GM23248 (cell line): Measurements from ENCODE around the gene RBM28. TPM values are rescaled to one million over a fixed set of nuclear protein-coding genes. Genes with fewer than 3 reads are reported as not detected.

Source experiments
- DNase-seq: peaks from one replicate; pipeline ENCODE4 v3.0.0-alpha.2; 2015
- H2AFZ ChIP-seq: fragments of 200-600 bp; sonication (generic); 2 replicates; pipeline ENCODE4 v1.6.1; 2016; ENCODE audit warnings: antibody characterized with exemption
- H3F3A ChIP-seq: fragments of 200-600 bp; sonication (generic); 2 replicates; pipeline ENCODE4 v1.6.1; 2016; ENCODE audit warnings: mild to moderate bottlenecking, antibody characterized with exemption, mixed run types; ENCODE audit not compliant: insufficient read depth
- H3K27ac ChIP-seq: fragments of 200-600 bp; sonication (generic); 2 replicates; pipeline ENCODE4 v1.5.1; 2016; ENCODE audit warnings: mild to moderate bottlenecking
- H3K27me3 ChIP-seq: fragments of 200-600 bp; sonication (generic); replicated peaks from 2 replicates; pipeline ENCODE4 v1.6.1; 2016; ENCODE audit warnings: mild to moderate bottlenecking; ENCODE audit not compliant: insufficient read depth
- H3K36me3 ChIP-seq: fragments of 200-600 bp; sonication (generic); 2 replicates; pipeline ENCODE4 v1.6.1; 2016; ENCODE audit warnings: low read depth, mild to moderate bottlenecking
- H3K4me1 ChIP-seq: fragments of 200-600 bp; sonication (generic); 2 replicates; pipeline ENCODE4 v1.6.1; 2016; ENCODE audit warnings: mild to moderate bottlenecking; ENCODE audit not compliant: insufficient read depth
- H3K4me2 ChIP-seq: fragments of 200-600 bp; sonication (generic); one replicate; pipeline ENCODE4 v1.6.1; 2016; ENCODE audit warnings: mild to moderate bottlenecking; ENCODE audit not compliant: unreplicated experiment
- H3K4me3 ChIP-seq: fragments of 200-600 bp; sonication (generic); 2 replicates; pipeline ENCODE4 v1.5.1; 2016; ENCODE audit warnings: mild to moderate bottlenecking
- H3K79me2 ChIP-seq: fragments of 200-600 bp; sonication (generic); 2 replicates; pipeline ENCODE4 v1.6.1; 2016; ENCODE audit warnings: mild to moderate bottlenecking; ENCODE audit not compliant: insufficient read depth
- H3K9ac ChIP-seq: fragments of 200-600 bp; sonication (generic); 2 replicates; pipeline ENCODE4 v1.6.1; 2016; ENCODE audit warnings: mild to moderate bottlenecking
- H3K9me2 ChIP-seq: fragments of 200-600 bp; sonication (generic); 2 replicates; pipeline ENCODE4 v1.6.1; 2016; ENCODE audit warnings: mixed run types, mild to moderate bottlenecking, moderate library complexity; ENCODE audit not compliant: insufficient read depth
- H3K9me3 ChIP-seq: fragments of 200-600 bp; sonication (generic); one replicate; pipeline ENCODE4 v1.6.1; 2017; ENCODE audit warnings: low read depth
- H4K20me1 ChIP-seq: fragments of 200-600 bp; sonication (generic); 2 replicates; pipeline ENCODE4 v1.6.0; 2016; ENCODE audit not compliant: insufficient read depth
- EZH2 ChIP-seq: fragments of 200-600 bp; sonication (generic); IDR thresholded peaks from 2 replicates; pipeline ENCODE4 v1.6.1; 2018; ENCODE audit warnings: antibody characterized with exemption, mild to moderate bottlenecking; ENCODE audit not compliant: insufficient read depth, poor library complexity, severe bottlenecking
- EZH2phosphoT487 ChIP-seq: fragments of 200-600 bp; sonication (generic); IDR thresholded peaks from 2 replicates; pipeline ENCODE4 v1.6.1; 2018; ENCODE audit warnings: antibody characterized with exemption, moderate library complexity, mild to moderate bottlenecking, low read depth; ENCODE audit not compliant: insufficient read depth
- whole genome bisulfite sequencing, 2 experiments: methylation state at CpG; one replicate each; pipeline ENCODE4 v1.1.6; 2015 to 2017; ENCODE audit warnings: low lambda C conversion rate in 2 of 2, low coverage in 1 of 2; ENCODE audit errors: missing lambda C conversion rate in 2 of 2; 5-methylcytosine and 5-hydroxymethylcytosine counted together
- in situ Hi-C: fragments of 300-500 bp; cut with MboI; formaldehyde crosslinking; loops from 2 replicates; pipeline ENCODE4 v1.15.0; 2020
- polyA plus RNA-seq: library from polyadenylated mRNA; unstranded; fragments of >200 nt; fragmentation: Nextera tagmentation; extraction: Ambion mirVana; gene quantifications from 2 replicates; pipeline ENCODE4 v1.2.1, GENCODE V29; 2016
- total RNA-seq: library from RNA; depleted of rRNA; stranded (reverse); fragments of >200 nt; shearing (Covaris generic); gene quantifications from 2 replicates; pipeline ENCODE4 v1.2.3, GENCODE V29; 2014

RBM28 gene
- total and polyA plus RNA-seq, 2 experiments from 2014 or later: 18.9 to 25.7 TPM

- Histone ChIP-seq H3K9ac (no peak overlapping the region), H3K27me3 (no peaks in the 10 kb centered on the region), H2AFZ (no peak overlapping the region), H3K27ac (no peak overlapping the region), H3K4me2 (no peak overlapping the region), H3F3A (peaks cover 10% of the 10 kb centered on the region; the same call in 1 of the 2 replicates), H3K9me2 (no peaks in the 10 kb centered on the region), H3K4me3 (no peak overlapping the region), H3K4me1 (peaks cover 14% of the 10 kb centered on the region), H4K20me1 (no peaks in the 10 kb centered on the region), H3K79me2 (no peaks in the 10 kb centered on the region), H3K36me3 (no peaks in the 10 kb centered on the region), H3K9me3 (no peaks in the 10 kb centered on the region)
- in situ Hi-C loops: no loop called here
- TF ChIP-seq EZH2phosphoT487 (no peak), EZH2 (no peak)
- no peak for DNase-seq
- 66 to 76% methylated on average over 2 of the region's 2 CpGs for WGBS, 2 experiments
These were observed 79.2 kb downstream of the RBM28 start for GRCh38 chr7:128264477-128264876.

DNA sequence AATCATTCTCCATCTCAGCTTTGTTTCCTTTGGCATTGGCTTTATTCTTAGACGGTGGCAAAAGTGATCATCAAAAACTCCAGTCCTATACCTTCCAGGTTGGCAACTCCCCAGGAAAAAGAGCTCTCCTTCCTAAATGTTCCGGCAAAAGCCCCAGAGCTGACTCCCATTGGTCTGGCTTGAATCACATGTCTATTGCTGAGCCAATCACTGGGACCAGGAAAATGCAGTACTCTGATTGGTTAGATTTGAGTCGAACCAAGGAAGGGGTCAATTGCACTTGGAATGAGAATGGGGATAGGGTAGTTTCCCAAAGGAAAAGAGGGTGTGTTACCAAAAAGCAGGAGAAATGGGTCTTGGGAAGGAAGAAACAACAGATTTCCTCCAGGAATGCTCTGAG is 80.3 kb downstream of the RBM28 start:
- no peaks in the 10 kb centered on the region for H3K36me3 ChIP-seq
- no peak overlapping the region for H3K4me3 ChIP-seq
- no peak overlapping the region for H3K27ac ChIP-seq
- H2AFZ ChIP-seq: no peak overlapping the region
- no peak for DNase-seq
- 41 to 45% methylated on average over 3 of the region's 3 CpGs for WGBS, 2 experiments
- H3K4me1 ChIP-seq: peaks cover 14% of the 10 kb centered on the region
- no peaks in the 10 kb centered on the region for H3K9me3 ChIP-seq
- H3K4me2 ChIP-seq: no peak overlapping the region
- no peaks in the 10 kb centered on the region for H4K20me1 ChIP-seq
- no peaks in the 10 kb centered on the region for H3K79me2 ChIP-seq
- in situ Hi-C loops: no loop called here
- H3K27me3 ChIP-seq: no peaks in the 10 kb centered on the region
- H3K9me2 ChIP-seq: no peaks in the 10 kb centered on the region
- peaks cover 10% of the 10 kb centered on the region; the same call in 1 of the 2 replicates for H3F3A ChIP-seq
- TF ChIP-seq EZH2phosphoT487 (no peak), EZH2 (no peak)
- H3K9ac ChIP-seq: no peak overlapping the region

DNA sequence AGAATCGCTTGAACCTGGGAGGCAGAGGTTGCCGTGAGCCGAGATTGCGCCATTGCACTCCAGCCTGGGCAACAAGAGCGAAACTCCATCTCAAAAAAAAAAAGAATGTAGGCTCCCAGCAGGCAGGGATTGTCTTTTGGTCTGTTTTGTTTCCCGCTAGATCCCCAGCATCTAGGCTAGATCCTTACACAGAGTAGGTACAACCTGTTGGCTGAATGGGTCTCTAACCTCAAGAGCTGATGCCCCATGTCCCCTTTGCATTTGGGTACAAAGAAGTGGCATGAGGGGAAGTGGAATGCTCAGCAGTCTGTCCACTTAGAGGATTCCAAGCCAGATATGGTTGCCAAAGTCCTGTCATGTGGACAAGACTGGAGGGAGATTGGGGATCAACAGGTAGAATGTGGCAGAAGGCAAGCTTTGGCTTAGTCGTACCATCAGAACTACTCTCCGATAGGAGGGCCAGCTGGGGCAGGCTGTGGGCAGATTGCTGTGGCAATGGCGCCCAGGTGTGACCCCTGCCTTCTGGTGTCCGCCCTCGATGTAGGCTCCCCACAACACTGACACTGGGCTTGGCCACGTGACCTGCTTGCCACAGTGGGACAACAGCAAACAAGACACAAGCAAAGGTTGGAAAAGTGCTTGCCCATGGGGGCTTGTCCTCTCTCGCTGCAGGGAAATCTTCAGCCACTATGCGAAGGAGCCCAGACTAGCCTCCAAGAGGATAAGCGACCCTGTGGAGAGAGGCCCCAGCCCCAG is 81.3 kb downstream of the RBM28 start:
- 67% methylated on average over 15 of the region's 15 CpGs for WGBS, 2 experiments
- H2AFZ ChIP-seq: no peak overlapping the region

GRCh38 chr7:128260069-128260795 is 83.5 kb downstream of the RBM28 start:
- H3K27me3 ChIP-seq: no peaks in the 10 kb centered on the region
- WGBS, 2 experiments: 73 to 75% methylated on average over 12 of the region's 12 CpGs
- in situ Hi-C loops: no loop called here

More for the DNA sequence above, 81.3 kb downstream of the RBM28 start:
- Histone ChIP-seq H3K4me1 (peaks cover 9% of the 10 kb centered on the region), H3K79me2 (no peaks in the 10 kb centered on the region), H3K27me3 (no peaks in the 10 kb centered on the region), H3K36me3 (no peaks in the 10 kb centered on the region), H3K9me2 (no peaks in the 10 kb centered on the region), H3K9ac (no peak overlapping the region), H3F3A (peaks cover 10% of the 10 kb centered on the region; the same call in 1 of the 2 replicates), H3K4me2 (no peak overlapping the region), H3K4me3 (no peak overlapping the region), H4K20me1 (no peaks in the 10 kb centered on the region), H3K27ac (no peak overlapping the region), H3K9me3 (no peaks in the 10 kb centered on the region)
- in situ Hi-C loops: no loop called here
- TF ChIP-seq EZH2 (no peak), EZH2phosphoT487 (no peak)
- no peak for DNase-seq

More at GRCh38 chr7:128260069-128260795, 83.5 kb downstream of the RBM28 start:
- Histone ChIP-seq H3K9me2 (no peaks in the 10 kb centered on the region), H3F3A (no peaks in the 10 kb centered on the region), H3K79me2 (no peaks in the 10 kb centered on the region), H3K4me3 (no peak overlapping the region), H2AFZ (no peak overlapping the region), H3K36me3 (no peaks in the 10 kb centered on the region), H3K9me3 (no peaks in the 10 kb centered on the region), H4K20me1 (no peaks in the 10 kb centered on the region), H3K9ac (no peak overlapping the region), H3K4me2 (no peak overlapping the region), H3K4me1 (no peaks in the 10 kb centered on the region; the same call in 1 of the 2 replicates), H3K27ac (no peak overlapping the region)
- no peak for DNase-seq
- TF ChIP-seq EZH2 (no peak), EZH2phosphoT487 (no peak)
